ENCODE results near the gene INSYN1. TPM values are rescaled to one million over a fixed set of nuclear protein-coding genes. Genes with fewer than 3 reads are reported as not detected.

The INSYN1 gene
- polyA plus RNA-seq, 3 donors: not detected

GRCh38 chr15:73771385-73772045 is 18.4 kb upstream of the INSYN1 start:
- Mint-ChIP-seq H3K4me1 (no peaks in the 10 kb centered on the region), H3K27ac (no peak overlapping the region), H3K9me3 (no peaks in the 10 kb centered on the region), H3K4me3 (no peak overlapping the region), H3K27me3 (ENCODE audit: low read depth in 3 of 3) (peaks cover 7 to 23% (median 7%) of the 10 kb centered on the region in 3 donors), H3K36me3 (no peaks in the 10 kb centered on the region)
- no peaks in the 10 kb centered on the region for H3K4me1 ChIP-seq (ENCODE audit: control insufficient read depth in 1 of 2, insufficient read depth in 2 of 2, low read length in 2 of 2)
- H4K20me1 ChIP-seq (ENCODE audit: insufficient read depth, low read length): no peaks in the 10 kb centered on the region
- TF ChIP-seq CTCF (IDR thresholded peaks at IDR 0.05): no peak
- H3K79me2 ChIP-seq (ENCODE audit: insufficient read depth, low read length): no peaks in the 10 kb centered on the region
- H3K4me3 ChIP-seq (replicated peaks in 1 of 3; ENCODE audit: low read depth in 2 of 3, low read length in 3 of 3): no peak overlapping the region
- H3K9me3 ChIP-seq (replicated peaks in 1 of 2; ENCODE audit: control insufficient read depth in 1 of 2, insufficient read depth in 1 of 2, low read length in 2 of 2): no peaks in the 10 kb centered on the region
- no peak overlapping the region for H2AFZ ChIP-seq (ENCODE audit: insufficient read depth, low read depth, low read length, poor library complexity, severe bottlenecking)
- WGBS (ENCODE audit: insufficient coverage): 78% methylated on average over 11 of the region's 12 CpGs
- no peak overlapping the region for H3K27ac ChIP-seq (ENCODE audit: low read depth in 1 of 2, low read length in 2 of 2)
- H3K4me2 ChIP-seq (replicated peaks; ENCODE audit: extremely low read depth, low read length, poor library complexity, severe bottlenecking): no peak overlapping the region
- H3K9ac ChIP-seq (ENCODE audit: insufficient read depth, low read length, poor library complexity, severe bottlenecking): no peak overlapping the region
- no peaks in the 10 kb centered on the region for H3K27me3 ChIP-seq (ENCODE audit: control insufficient read depth in 2 of 2, insufficient read depth in 2 of 2, low read length in 2 of 2)
- H3K36me3 ChIP-seq (replicated peaks in 1 of 2; ENCODE audit: control insufficient read depth in 1 of 2, insufficient read depth in 2 of 2, low read length in 2 of 2): no peaks in the 10 kb centered on the region
- no peak for DNase-seq
- intact Hi-C loops (cut with micrococcal nuclease): no loop called here

- TF ChIP-seq CTCF (IDR thresholded peaks at IDR 0.05): no peak
- WGBS (ENCODE audit: insufficient coverage): no CpG with 5 or more reads among the region's 1 CpG
- Histone ChIP-seq H3K27ac (ENCODE audit: low read depth in 1 of 2, low read length in 2 of 2) (no peak overlapping the region), H3K4me3 (replicated peaks in 1 of 3; ENCODE audit: low read depth in 2 of 3, low read length in 3 of 3) (no peak overlapping the region), H3K79me2 (ENCODE audit: insufficient read depth, low read length) (no peaks in the 10 kb centered on the region), H3K27me3 (ENCODE audit: control insufficient read depth in 2 of 2, insufficient read depth in 2 of 2, low read length in 2 of 2) (no peaks in the 10 kb centered on the region), H3K36me3 (replicated peaks in 1 of 2; ENCODE audit: control insufficient read depth in 1 of 2, insufficient read depth in 2 of 2, low read length in 2 of 2) (no peaks in the 10 kb centered on the region), H3K9me3 (replicated peaks in 1 of 2; ENCODE audit: control insufficient read depth in 1 of 2, insufficient read depth in 1 of 2, low read length in 2 of 2) (no peaks in the 10 kb centered on the region), H2AFZ (ENCODE audit: insufficient read depth, low read depth, low read length, poor library complexity, severe bottlenecking) (no peak overlapping the region), H3K9ac (ENCODE audit: insufficient read depth, low read length, poor library complexity, severe bottlenecking) (no peak overlapping the region), H4K20me1 (ENCODE audit: insufficient read depth, low read length) (no peaks in the 10 kb centered on the region), H3K4me1 (ENCODE audit: control insufficient read depth in 1 of 2, insufficient read depth in 2 of 2, low read length in 2 of 2) (no peaks in the 10 kb centered on the region), H3K4me2 (replicated peaks; ENCODE audit: extremely low read depth, low read length, poor library complexity, severe bottlenecking) (no peak overlapping the region)
- DNase-seq: no peak
- H3K4me3 Mint-ChIP-seq: no peak overlapping the region
- no peaks in the 10 kb centered on the region for H3K36me3 Mint-ChIP-seq
- H3K4me1 Mint-ChIP-seq: no peaks in the 10 kb centered on the region
- no peak overlapping the region for H3K27ac Mint-ChIP-seq
- intact Hi-C loops (cut with micrococcal nuclease): no loop called here
- no peaks in the 10 kb centered on the region for H3K9me3 Mint-ChIP-seq
- H3K27me3 Mint-ChIP-seq (ENCODE audit: low read depth in 3 of 3): peaks cover 9 to 21% (median 10%) of the 10 kb centered on the region in 3 donors
These were observed 16.9 kb upstream of the INSYN1 start for GRCh38 chr15:73770050-73770449.
